Lower leg skin (tissue), 4 donors: ENCODE measurements around the gene DOCK1. TPM values are rescaled to one million over a fixed set of nuclear protein-coding genes. Genes with fewer than 3 reads are reported as not detected.

Experiments
- DNase-seq, 2 donors: peaks; one replicate each; pipeline ENCODE4 v3.0.0-alpha.2; 2019; ENCODE audit warnings: low spot score in 2 of 2
- H3K4me3 ChIP-seq: fragments of 200-600 bp; sonication (generic); 2 replicates; pipeline ENCODE4 v1.5.1; 2017; ENCODE audit warnings: mild to moderate bottlenecking, low read depth; ENCODE audit not compliant: poor library complexity, severe bottlenecking
- POLR2A ChIP-seq, 2 donors: fragments of 450-650 bp; IDR thresholded peaks; one replicate each; pipeline ENCODE4 v1.6.1; 2016 to 2017; ENCODE audit warnings: antibody characterized with exemption in 2 of 2, mild to moderate bottlenecking in 1 of 2, moderate library complexity in 1 of 2
- WGBS, 2 donors: methylation state at CpG; one replicate each; pipeline ENCODE4 v1.1.5; 2018; 5-methylcytosine and 5-hydroxymethylcytosine counted together
- intact Hi-C: fragments of 100-400 bp; cut with DNase I; formaldehyde crosslinking; loops from one replicate; pipeline ENCODE4 v1.15.0; 2023; ENCODE audit warnings: low total_unique reads
- total RNA-seq, 4 donors: library from RNA; depleted of rRNA; stranded (reverse); fragments of >200 nt; gene quantifications; one replicate each; pipeline ENCODE4 v1.1.0, GENCODE V29; 2016
- TF ChIP-seq, protein P1 (sequence below), 3 donors: fragments of 450-650 bp; IDR thresholded peaks; one replicate each; pipeline ENCODE4 v1.5.1; 2016; ENCODE audit warnings: antibody characterized with exemption in 3 of 3, mild to moderate bottlenecking in 3 of 3, moderate library complexity in 2 of 3

The DOCK1 gene
- total RNA-seq, 4 donors from 2014 or later = 76.6 to 108 (median 83.4) TPM

DNA sequence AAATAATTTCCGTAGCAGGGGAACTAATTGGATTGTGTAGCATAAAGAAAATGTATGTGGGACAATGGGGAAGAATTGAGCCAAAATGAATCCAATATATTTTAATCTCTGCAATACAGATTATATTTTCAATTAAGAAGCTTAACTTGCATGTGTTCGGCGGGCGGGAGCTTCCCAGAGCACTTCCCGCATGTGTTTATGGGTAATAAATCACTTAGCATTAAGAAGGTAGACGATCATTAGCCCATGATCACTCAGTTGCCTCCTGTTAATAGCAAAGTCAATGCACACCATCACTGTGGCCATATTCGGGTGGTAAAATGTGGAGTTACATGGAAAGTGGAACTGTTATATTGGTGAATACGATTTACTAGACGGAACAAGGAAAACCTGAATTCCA is 414.0 kb downstream of the DOCK1 start:
- intact Hi-C loops = no loop called here
- WGBS, 2 donors = 94 to 95% methylated on average over 9 of the region's 9 CpGs
- DNase-seq = no peak
- H3K4me3 ChIP-seq = no peak overlapping the region
- TF ChIP-seq, protein P1, sequence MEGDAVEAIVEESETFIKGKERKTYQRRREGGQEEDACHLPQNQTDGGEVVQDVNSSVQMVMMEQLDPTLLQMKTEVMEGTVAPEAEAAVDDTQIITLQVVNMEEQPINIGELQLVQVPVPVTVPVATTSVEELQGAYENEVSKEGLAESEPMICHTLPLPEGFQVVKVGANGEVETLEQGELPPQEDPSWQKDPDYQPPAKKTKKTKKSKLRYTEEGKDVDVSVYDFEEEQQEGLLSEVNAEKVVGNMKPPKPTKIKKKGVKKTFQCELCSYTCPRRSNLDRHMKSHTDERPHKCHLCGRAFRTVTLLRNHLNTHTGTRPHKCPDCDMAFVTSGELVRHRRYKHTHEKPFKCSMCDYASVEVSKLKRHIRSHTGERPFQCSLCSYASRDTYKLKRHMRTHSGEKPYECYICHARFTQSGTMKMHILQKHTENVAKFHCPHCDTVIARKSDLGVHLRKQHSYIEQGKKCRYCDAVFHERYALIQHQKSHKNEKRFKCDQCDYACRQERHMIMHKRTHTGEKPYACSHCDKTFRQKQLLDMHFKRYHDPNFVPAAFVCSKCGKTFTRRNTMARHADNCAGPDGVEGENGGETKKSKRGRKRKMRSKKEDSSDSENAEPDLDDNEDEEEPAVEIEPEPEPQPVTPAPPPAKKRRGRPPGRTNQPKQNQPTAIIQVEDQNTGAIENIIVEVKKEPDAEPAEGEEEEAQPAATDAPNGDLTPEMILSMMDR (IDR thresholded peaks at IDR 0.05) = no peak
- TF ChIP-seq POLR2A (IDR thresholded peaks at IDR 0.05) = no peak

DNA sequence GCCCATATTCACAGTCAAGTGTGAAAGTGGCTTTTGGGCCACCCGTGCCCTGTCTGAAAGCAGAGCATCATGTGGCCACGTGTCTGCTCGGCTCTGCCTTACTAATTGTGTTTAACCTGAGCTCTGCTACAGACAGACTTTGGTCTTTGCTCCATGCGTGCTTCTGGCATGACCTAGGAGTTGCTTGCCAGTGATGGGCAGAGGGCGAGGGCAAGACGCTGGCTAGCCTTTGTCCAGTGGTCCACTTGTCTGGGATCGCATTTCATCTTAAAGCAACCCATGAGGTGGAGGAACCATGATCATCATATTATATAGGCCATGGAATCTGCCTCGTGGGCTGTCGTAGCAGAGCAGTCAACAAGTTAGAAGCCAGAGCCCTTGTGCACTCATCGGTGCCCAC is 414.5 kb downstream of the DOCK1 start:
- intact Hi-C loops = no loop called here
- TF ChIP-seq, protein P1 (IDR thresholded peaks at IDR 0.05) = no peak
- TF ChIP-seq POLR2A (IDR thresholded peaks at IDR 0.05) = no peak
- DNase-seq = no peak
- H3K4me3 ChIP-seq = no peak overlapping the region
- 86 to 90% methylated on average over 10 of the region's 10 CpGs for WGBS, 2 donors

DNA sequence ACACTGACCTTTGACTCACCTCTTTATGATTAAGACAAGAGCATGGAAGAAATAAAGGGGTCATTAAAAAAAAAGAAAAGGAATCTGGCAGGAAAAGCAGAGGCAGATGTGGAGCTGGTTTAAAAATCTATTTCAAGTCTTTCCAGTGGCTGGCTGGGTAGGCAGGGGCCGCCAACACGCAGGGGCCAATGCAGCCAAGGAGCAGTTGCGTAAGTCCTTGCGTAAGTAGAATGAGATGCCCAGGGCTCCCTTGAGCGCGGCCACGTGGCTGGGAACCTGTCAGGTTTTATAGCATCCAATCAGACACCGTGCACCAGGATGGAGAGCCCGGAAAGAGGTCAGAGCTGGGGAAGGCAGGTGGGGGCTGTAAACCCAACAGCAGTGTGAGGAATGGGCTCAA is 414.9 kb downstream of the DOCK1 start:
- TF ChIP-seq POLR2A (IDR thresholded peaks at IDR 0.05) = no peak
- TF ChIP-seq, protein P1 (IDR thresholded peaks at IDR 0.05) = no peak
- H3K4me3 ChIP-seq = no peak overlapping the region
- 52 to 65% methylated on average over 9 of the region's 9 CpGs for WGBS, 2 donors
- DNase-seq = peak in 1 of 2 donors; percentile 21
- intact Hi-C loops = no loop called here

DNA sequence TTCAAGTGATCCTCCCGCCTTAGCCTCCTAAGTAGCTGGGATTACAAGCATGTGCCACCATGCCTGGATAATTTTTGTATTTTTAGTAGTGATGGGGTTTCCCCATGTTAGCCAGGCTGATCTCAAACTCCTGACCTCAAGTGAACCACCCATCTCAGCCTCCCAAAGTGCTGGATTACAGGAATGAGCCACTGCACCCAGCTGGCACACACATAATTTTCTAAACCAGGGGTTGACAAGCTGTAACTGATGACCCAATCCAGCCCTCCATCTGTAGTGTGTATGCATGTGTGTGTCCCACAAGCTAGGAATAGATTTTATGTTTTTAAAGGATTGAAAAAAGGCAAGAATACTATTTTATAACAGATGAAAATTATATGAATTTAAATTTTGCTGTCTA is 417.1 kb downstream of the DOCK1 start:
- WGBS, 2 donors = 92 to 95% methylated on average over 1 of the region's 1 CpG
- no peak for TF ChIP-seq POLR2A (IDR thresholded peaks at IDR 0.05)
- TF ChIP-seq, protein P1 (IDR thresholded peaks at IDR 0.05) = no peak
- H3K4me3 ChIP-seq = no peak overlapping the region
- no peak for DNase-seq
- intact Hi-C loops = no loop called here

DNA sequence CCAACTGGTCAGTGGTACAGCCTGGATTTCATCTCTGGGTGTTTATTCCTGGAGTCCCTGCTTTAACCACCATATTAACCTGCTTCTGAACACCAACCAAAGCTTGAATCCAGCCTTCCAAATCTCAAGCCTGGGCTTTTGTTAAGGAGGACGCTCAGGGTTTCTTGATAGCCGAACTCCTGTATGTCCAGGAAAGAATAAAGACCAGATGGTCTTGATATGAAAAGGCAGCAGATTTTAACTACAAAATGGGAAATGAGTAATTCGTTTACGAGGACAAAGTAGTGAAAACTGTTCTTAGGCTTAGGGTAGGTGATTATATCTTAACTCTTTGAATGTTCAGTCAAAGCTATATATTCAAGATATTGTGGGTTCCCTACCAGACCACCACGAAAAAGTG is 420.3 kb downstream of the DOCK1 start:
- no peak overlapping the region for H3K4me3 ChIP-seq
- 83 to 89% methylated on average over 5 of the region's 5 CpGs for WGBS, 2 donors
- intact Hi-C loops = no loop called here
- no peak for DNase-seq
- TF ChIP-seq, protein P1 (IDR thresholded peaks at IDR 0.05) = no peak
- no peak for TF ChIP-seq POLR2A (IDR thresholded peaks at IDR 0.05)

DNA sequence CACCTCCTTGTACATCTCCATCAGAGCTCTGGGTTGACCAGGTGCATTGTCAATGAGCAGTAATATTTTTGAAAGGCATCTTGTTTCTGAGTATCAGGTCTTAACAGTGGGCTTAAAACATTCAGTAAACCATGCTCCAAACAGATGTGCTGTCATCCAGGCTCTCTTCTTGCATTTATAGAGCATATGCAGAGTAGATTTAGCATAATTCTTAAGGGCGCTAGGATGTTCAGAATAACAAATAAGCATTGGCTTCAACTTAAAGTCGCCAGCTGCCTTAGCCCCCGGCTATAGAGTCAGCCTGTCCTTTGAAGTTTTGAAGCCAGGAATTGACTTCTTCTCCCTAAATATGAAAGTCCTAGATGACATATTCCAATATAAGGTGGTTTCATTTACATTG is 421.7 kb downstream of the DOCK1 start:
- 88 to 91% methylated on average over 3 of the region's 3 CpGs for WGBS, 2 donors
- intact Hi-C loops = no loop called here
- TF ChIP-seq POLR2A (IDR thresholded peaks at IDR 0.05) = no peak
- TF ChIP-seq, protein P1 (IDR thresholded peaks at IDR 0.05) = no peak
- no peak overlapping the region for H3K4me3 ChIP-seq
- DNase-seq = no peak
